NCI-H774 (cell line): ENCODE measurements around the gene IGHMBP2.
"Not testable (repeated sequence)": the region's sequence is repeated elsewhere in the genome, so short reads cannot be mapped to it uniquely, and the experiment has no call there.

ENCODE experiments used
- DNase-seq: peaks from one replicate; lab custom pipeline; 2025; lab: John Stamatoyannopoulos, UW

IGHMBP2 gene

DNA sequence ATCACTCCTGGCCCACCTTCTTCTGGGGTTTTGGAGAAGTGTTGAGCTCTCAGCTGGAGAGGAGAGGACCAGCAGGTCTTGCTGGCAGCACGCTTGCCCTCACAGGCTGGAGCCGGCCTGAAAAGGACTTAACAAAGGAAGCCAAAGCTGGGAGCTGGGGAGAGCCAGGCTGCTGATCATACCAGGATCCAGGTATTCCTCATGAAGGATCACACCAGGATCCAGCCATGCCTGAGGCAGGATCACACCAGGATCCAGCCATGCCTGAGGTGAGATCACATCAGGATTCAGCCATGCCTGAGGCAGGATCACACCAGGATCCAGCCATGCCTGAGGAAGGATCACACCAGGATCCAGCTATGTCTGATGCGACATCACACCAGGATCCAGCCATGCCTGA is 60.1 kb downstream of the IGHMBP2 start:
- DNase-seq: no peak

GRCh38 chr11:68965901-68966853 is 62.5 kb downstream of the IGHMBP2 start:
- DNase-seq: no peak

DNA sequence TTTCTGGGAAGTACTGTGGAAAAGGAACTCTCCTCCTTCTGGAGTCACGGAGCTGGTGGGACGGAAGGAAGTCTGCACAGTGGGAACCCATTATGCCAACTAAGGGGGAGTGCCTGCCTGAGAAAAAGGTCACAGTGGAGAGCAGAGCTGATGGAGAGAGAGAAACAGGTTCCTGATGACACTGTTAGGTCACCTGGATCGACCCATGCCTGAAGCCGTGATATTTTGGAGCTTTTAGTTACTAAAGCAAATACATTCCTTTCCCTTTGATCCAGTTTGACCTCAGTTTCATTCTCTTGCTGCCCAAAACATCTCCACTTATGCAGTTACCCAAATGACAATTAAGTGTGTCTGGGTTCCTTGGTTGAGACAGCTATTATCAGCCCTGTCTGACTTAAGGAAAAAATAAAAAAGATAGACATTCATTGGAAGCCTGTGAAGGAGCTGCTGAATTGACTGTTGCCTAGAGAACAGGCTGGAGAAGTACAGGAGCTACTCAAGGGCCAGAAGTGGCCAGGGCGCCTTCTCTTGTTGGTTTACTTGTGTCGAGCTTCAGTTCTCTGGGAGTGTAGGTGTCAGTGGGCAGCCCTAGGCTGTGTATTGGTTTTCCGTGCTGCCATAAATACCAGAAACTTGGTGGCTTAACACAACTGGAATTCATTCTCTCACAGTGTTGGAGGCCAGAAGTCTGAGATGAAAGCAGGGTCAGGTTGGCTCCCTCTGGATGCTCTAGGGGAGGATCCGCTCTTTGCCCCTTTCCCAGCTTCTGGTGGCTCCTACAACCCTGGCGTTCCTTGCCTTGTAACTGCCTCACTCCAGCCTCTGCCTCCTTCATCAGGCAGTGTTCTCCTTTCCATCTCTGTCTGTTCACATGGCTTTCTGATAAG is 63.4 kb downstream of the IGHMBP2 start:
- no peak for DNase-seq

GRCh38 chr11:68968306-68969250 is 64.9 kb downstream of the IGHMBP2 start:
- DNase-seq: no peak

- no peak for DNase-seq
These were observed 65.7 kb downstream of the IGHMBP2 start for GRCh38 chr11:68969386-68969785.

- DNase-seq: no peak
These were observed 67.4 kb downstream of the IGHMBP2 start for GRCh38 chr11:68970921-68971636.

- DNase-seq: no peak
These were observed 69.5 kb downstream of the IGHMBP2 start for GRCh38 chr11:68973219-68973618.

GRCh38 chr11:68973706-68974105 is 70.0 kb downstream of the IGHMBP2 start:
- DNase-seq: not testable (repeated sequence)

DNA sequence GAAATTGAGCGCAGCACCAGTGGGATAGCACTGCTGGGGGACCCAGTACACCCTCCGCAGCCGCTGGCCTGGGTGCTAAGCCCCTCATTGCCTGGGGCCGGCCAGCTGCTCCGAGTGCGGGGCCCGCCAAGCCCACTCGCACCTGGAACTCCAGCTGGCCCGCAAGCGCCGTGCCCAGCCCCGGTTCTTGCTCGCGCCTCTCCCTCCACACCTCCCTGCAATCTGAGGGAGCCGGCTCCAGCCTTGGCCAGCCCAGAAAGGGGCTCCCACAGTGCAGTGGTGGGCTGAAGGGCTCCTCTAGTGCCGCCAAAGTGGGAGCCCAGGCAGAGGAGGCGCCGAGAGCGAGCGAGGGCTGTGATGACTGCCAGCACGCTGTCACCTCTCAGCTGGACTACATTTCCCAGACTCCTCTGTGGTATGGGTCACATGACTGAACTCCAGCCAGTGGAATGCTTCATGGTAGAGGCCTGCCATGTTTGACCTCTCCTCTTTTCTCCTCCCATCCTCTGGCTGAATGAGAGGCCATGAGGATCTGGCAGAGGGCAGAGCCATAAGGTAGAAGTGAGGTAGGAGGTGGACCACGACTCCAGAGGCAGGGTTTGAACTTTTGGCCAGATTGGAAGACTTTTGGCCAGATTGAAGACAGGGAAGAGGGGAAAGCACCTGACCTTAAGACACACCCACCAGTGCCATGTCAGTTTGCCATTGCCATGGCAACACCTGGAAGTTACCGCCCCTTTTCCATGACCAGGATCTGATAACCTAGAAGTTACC is 70.9 kb downstream of the IGHMBP2 start:
- peak; percentile 20 for DNase-seq

GRCh38 chr11:68976095-68976494 is 72.4 kb downstream of the IGHMBP2 start:
- no peak for DNase-seq

GRCh38 chr11:68976563-68976962 is 72.9 kb downstream of the IGHMBP2 start:
- DNase-seq: no peak

- no peak for DNase-seq
These were observed 74.3 kb downstream of the IGHMBP2 start for GRCh38 chr11:68977781-68978625.

DNA sequence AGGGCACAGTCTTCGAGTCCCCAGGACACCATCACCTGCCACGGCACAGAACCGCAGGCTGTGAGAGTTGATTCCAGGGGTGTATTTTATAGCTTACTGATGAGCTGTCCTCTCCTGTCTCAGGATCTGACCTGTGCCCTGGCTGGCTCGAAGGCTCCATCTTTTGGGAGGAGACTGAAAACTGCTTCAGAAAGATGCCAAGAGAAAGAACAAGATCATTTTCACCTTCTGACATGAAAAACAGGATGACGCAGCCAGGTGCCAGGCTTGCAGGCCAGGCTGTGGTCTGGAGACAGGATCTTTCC is 74.9 kb downstream of the IGHMBP2 start:
- no peak for DNase-seq

- no peak for DNase-seq
These were observed 75.4 kb downstream of the IGHMBP2 start for GRCh38 chr11:68978931-68979594.

GRCh38 chr11:68979931-68980775 is 76.5 kb downstream of the IGHMBP2 start:
- no peak for DNase-seq

DNA sequence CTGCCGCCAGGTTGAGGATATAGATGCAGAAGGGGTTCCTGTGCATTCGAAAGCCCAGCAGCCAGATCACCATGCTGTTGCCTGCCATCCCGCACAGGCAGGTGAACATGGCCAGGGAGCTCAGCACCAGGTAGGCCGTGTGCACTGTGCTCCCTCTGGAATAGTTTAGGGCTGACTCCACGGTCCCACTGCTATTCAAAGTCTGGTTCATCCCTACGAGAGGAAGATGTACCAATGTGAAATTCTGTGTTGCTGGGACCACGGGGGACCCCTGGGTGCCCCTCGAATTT is 77.0 kb downstream of the IGHMBP2 start, which contains the start of gene MRGPRD:
MRGPRD (minus strand) TSS at position 211 of the 290 bp plus-strand sequence; CDS start at position 211, 0 bp downstream.
- no peak for DNase-seq

- no peak for DNase-seq
These were observed 78.4 kb downstream of the IGHMBP2 start for GRCh38 chr11:68982134-68982533.

DNA sequence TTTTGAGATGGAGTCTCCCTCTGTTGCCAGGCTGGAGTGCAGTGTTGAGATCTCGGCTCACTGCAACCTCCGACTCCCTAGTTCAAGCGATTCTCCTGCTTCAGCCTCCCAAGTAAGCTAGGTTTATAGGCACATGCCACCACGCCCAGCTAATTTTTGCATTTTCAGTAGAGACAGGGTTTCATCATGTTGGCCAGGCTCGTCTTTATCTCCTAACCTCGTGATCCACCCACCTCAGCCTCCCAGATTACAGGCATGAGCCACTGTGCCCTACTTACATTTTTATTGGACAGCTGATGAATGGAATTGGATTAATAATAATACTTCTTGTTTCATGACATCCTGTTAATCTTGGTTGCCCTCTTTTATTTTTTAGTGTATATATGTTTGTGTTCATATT is 80.1 kb downstream of the IGHMBP2 start:
- no peak for DNase-seq
